IMR-90 (cell line): ENCODE data around the gene KIFC3. TPM values are rescaled to one million over a fixed set of nuclear protein-coding genes. Genes with fewer than 3 reads are reported as not detected.
A peak's percentile ranks its signal among the peaks of the same experiment; 100 is the strongest.

Experiments
- ATAC-seq: fragments of 200-7000 bp; cut with Tn5 transposase; 2 replicates; pipeline ENCODE4 v1.9.1; 2020; ENCODE audit warnings: low read depth, mild to moderate bottlenecking, moderate library complexity
- BruUV-seq: library from RNA; stranded (reverse); fragments of 400-500 nt; replicated peaks from 2 replicates; lab custom pipeline; 2021; lab: Mats Ljungman, UMichigan
- CTCF ChIA-PET: fragments of 300-600 bp; formaldehyde crosslinking; extraction: SDS; loops from one replicate; lab custom pipeline; 2021; ENCODE audit warnings: antibody characterized with exemption; lab: Yijun Ruan, JAX
- POLR2A ChIA-PET: fragments of 300-600 bp; sonication (Branson Sonifier 250); formaldehyde crosslinking; loops from one replicate; lab custom pipeline; 2022; ENCODE audit warnings: antibody characterized with exemption; ENCODE audit not compliant: unreplicated experiment; lab: Charles Lee
- DNase-seq: peaks from one replicate; pipeline ENCODE4 v3.0.0; 2013
- H2AFZ ChIP-seq: replicated peaks from 2 replicates; pipeline ENCODE3; 2013; ENCODE audit warnings: low read length, mild to moderate bottlenecking; ENCODE audit not compliant: poor library complexity
- H2AK5ac ChIP-seq: 2 replicates; pipeline ENCODE4 v1.6.1; 2013; ENCODE audit warnings: low read depth, low read length, inconsistent platforms
- H2AK9ac ChIP-seq: replicated peaks from 2 replicates; pipeline ENCODE3; 2013; ENCODE audit warnings: mild to moderate bottlenecking, low read depth, low read length, moderate library complexity; ENCODE audit not compliant: poor library complexity
- H2BK120ac ChIP-seq: 2 replicates; pipeline ENCODE4 v1.6.1; 2013; ENCODE audit warnings: low read depth, low read length, inconsistent platforms
- H2BK15ac ChIP-seq: 3 replicates; pipeline ENCODE4 v1.6.1; 2013; ENCODE audit warnings: low read depth, low read length, inconsistent platforms
- H2BK20ac ChIP-seq: 2 replicates; pipeline ENCODE4 v1.6.1; 2013; ENCODE audit warnings: low read depth, mild to moderate bottlenecking, inconsistent platforms, low read length, moderate library complexity
- H2BK5ac ChIP-seq: 2 replicates; pipeline ENCODE4 v1.6.1; 2013; ENCODE audit warnings: mild to moderate bottlenecking, low read depth, low read length, inconsistent platforms; ENCODE audit not compliant: poor library complexity, severe bottlenecking
- H3K14ac ChIP-seq: replicated peaks from 2 replicates; pipeline ENCODE4 v1.6.1; 2013; ENCODE audit warnings: low read depth, low read length, inconsistent platforms
- H3K18ac ChIP-seq: 2 replicates; pipeline ENCODE4 v1.6.1; 2013; ENCODE audit warnings: low read depth, low read length, control low read depth
- H3K23ac ChIP-seq: 2 replicates; pipeline ENCODE4 v1.6.1; 2013; ENCODE audit warnings: low read depth, low read length, inconsistent platforms
- H3K27ac ChIP-seq: 2 replicates; pipeline ENCODE4 v1.5.1; 2013; ENCODE audit warnings: mild to moderate bottlenecking, control low read depth, low read length; ENCODE audit not compliant: insufficient read depth
- H3K27me3 ChIP-seq: 2 replicates; pipeline ENCODE4 v1.6.1; 2013; ENCODE audit warnings: low read length; ENCODE audit not compliant: control insufficient read depth, insufficient read depth
- H3K36me3 ChIP-seq: 2 replicates; pipeline ENCODE4 v1.6.1; 2013; ENCODE audit warnings: low read length, mixed read lengths; ENCODE audit not compliant: control insufficient read depth, insufficient read depth
- H3K4ac ChIP-seq: 2 replicates; pipeline ENCODE4 v1.6.1; 2013; ENCODE audit warnings: low read depth, low read length, inconsistent platforms
- H3K4me1 ChIP-seq: 2 replicates; pipeline ENCODE4 v1.6.1; 2013; ENCODE audit warnings: low read length, mixed read lengths; ENCODE audit not compliant: control insufficient read depth, insufficient read depth
- H3K4me2 ChIP-seq: 2 replicates; pipeline ENCODE4 v1.6.1; 2013; ENCODE audit warnings: low read depth, mild to moderate bottlenecking, control low read depth, low read length, moderate library complexity
- H3K4me3 ChIP-seq: 2 replicates; pipeline ENCODE4 v1.5.1; 2013; ENCODE audit warnings: low read depth, mild to moderate bottlenecking, control low read depth, low read length, moderate library complexity; ENCODE audit not compliant: insufficient read depth
- H3K56ac ChIP-seq: 2 replicates; pipeline ENCODE4 v1.6.1; 2013; ENCODE audit warnings: low read length, inconsistent platforms; ENCODE audit not compliant: insufficient read depth; ENCODE audit errors: extremely low read depth
- H3K79me1 ChIP-seq, 2 experiments: 2 replicates each; pipeline ENCODE4 v1.6.1; 2013; ENCODE audit warnings: low read length in 2 of 2, inconsistent platforms in 1 of 2, low read depth in 1 of 2
- H3K9ac ChIP-seq: 2 replicates; pipeline ENCODE4 v1.6.1; 2013; ENCODE audit warnings: low read depth, low read length, control low read depth
- H3K9me1 ChIP-seq: 2 replicates; pipeline ENCODE4 v1.6.1; 2013; ENCODE audit warnings: low read length, inconsistent platforms; ENCODE audit not compliant: insufficient read depth
- H3K9me3 ChIP-seq: 2 replicates; pipeline ENCODE4 v1.6.1; 2013; ENCODE audit warnings: low read length; ENCODE audit not compliant: control insufficient read depth, insufficient read depth
- H4K20me1 ChIP-seq: 2 replicates; pipeline ENCODE4 v1.6.1; 2013; ENCODE audit warnings: low read length, inconsistent platforms; ENCODE audit not compliant: insufficient read depth
- H4K5ac ChIP-seq: 2 replicates; pipeline ENCODE4 v1.6.1; 2013; ENCODE audit warnings: mild to moderate bottlenecking, low read depth, low read length, control low read depth
- H4K8ac ChIP-seq, 2 experiments: 2 replicates each; pipeline ENCODE4 v1.6.1; 2013; ENCODE audit warnings: low read depth in 2 of 2, low read length in 2 of 2, control low read depth in 1 of 2, inconsistent platforms in 1 of 2
- H4K91ac ChIP-seq: 2 replicates; pipeline ENCODE4 v1.6.1; 2013; ENCODE audit warnings: low read depth, low read length, inconsistent platforms; ENCODE audit not compliant: insufficient read depth
- BHLHE40 ChIP-seq: fragments of 150-350 bp; IDR thresholded peaks from 2 replicates; pipeline ENCODE4 v1.6.1; 2016; ENCODE audit warnings: mild to moderate bottlenecking, low read depth, low read length
- CEBPB ChIP-seq: IDR thresholded peaks from 2 replicates; pipeline ENCODE4 v1.6.1; 2012; ENCODE audit warnings: low read depth, low read length, improper control_type of control experiment
- CHD1 ChIP-seq: IDR thresholded peaks from 2 replicates; pipeline ENCODE4 v1.6.1; 2012; ENCODE audit warnings: low read depth, low read length, improper control_type of control experiment
- FOS ChIP-seq: fragments of 150-350 bp; IDR thresholded peaks from 2 replicates; pipeline ENCODE4 v1.6.1; 2016; ENCODE audit warnings: low read depth, low read length
- MAFK ChIP-seq: IDR thresholded peaks from 2 replicates; pipeline ENCODE4 v1.6.1; 2012; ENCODE audit warnings: low read depth, low read length, improper control_type of control experiment
- MAZ ChIP-seq: IDR thresholded peaks from 2 replicates; pipeline ENCODE4 v1.6.1; 2012; ENCODE audit warnings: low read depth, mild to moderate bottlenecking, low read length, improper control_type of control experiment, moderate library complexity, borderline replicate concordance
- MXI1 ChIP-seq: IDR thresholded peaks from 2 replicates; pipeline ENCODE4 v1.6.1; 2012; ENCODE audit warnings: low read depth, mild to moderate bottlenecking, low read length, moderate library complexity, borderline replicate concordance
- NFE2L2 ChIP-seq: fragments of 150-350 bp; IDR thresholded peaks from 2 replicates; pipeline ENCODE4 v1.6.1; 2016; ENCODE audit warnings: low read depth, mild to moderate bottlenecking, low read length
- POLR2A ChIP-seq: IDR thresholded peaks from 2 replicates; pipeline ENCODE4 v1.6.1; 2012; ENCODE audit warnings: mild to moderate bottlenecking, low read depth, low read length
- RAD21 ChIP-seq: IDR thresholded peaks from 2 replicates; pipeline ENCODE4 v1.6.1; 2012; ENCODE audit warnings: low read length, improper control_type of control experiment
- RCOR1 ChIP-seq: IDR thresholded peaks from 2 replicates; pipeline ENCODE4 v1.6.1; 2012; ENCODE audit warnings: mild to moderate bottlenecking, low read length, improper control_type of control experiment; ENCODE audit not compliant: insufficient replicate concordance
- WGBS, 2 experiments: methylation state at CpG; one replicate each; pipeline versions ENCODE4 v1.1.5 to v1.1.7; 2013; ENCODE audit warnings: missing lambda C conversion rate in 2 of 2; ENCODE audit not compliant: insufficient read length in 1 of 2; ENCODE audit errors: extremely low coverage in 2 of 2; 5-methylcytosine and 5-hydroxymethylcytosine counted together
- dilution Hi-C: fragments of 300-500 bp; cut with HindIII; formaldehyde crosslinking; loops from one replicate; pipeline ENCODE4 v1.14.3; 2018; ENCODE audit warnings: low sequenced_read_pairs; ENCODE audit not compliant: unreplicated experiment
- in situ Hi-C: fragments of 300-500 bp; cut with MboI; formaldehyde crosslinking; loops from 3 replicates; pipeline ENCODE4 v1.14.3; 2019; ENCODE audit warnings: low sequenced_read_pairs, inconsistent platforms, mixed read lengths
- intact Hi-C: fragments of 100-400 bp; cut with micrococcal nuclease; formaldehyde crosslinking; loops from 2 replicates; pipeline ENCODE4 v1.10.0; 2022
- polyA plus RNA-seq, 3 experiments: library from polyadenylated mRNA; depleted of rRNA; stranded (reverse); fragments of >200 nt; gene quantifications; 2 replicates each; pipeline ENCODE4 v1.2.3, GENCODE V29; 2012; ENCODE audit warnings: low replicate concordance in 1 of 3
- total RNA-seq: library from RNA; depleted of rRNA; stranded (reverse); fragments of >200 nt; gene quantifications from 2 replicates; pipeline ENCODE4 v1.2.3, GENCODE V29; 2012
- TF ChIP-seq, protein P1 (sequence below): fragments of 150-350 bp; IDR thresholded peaks from 2 replicates; pipeline ENCODE4 v1.6.1; 2016; ENCODE audit warnings: low read depth, mild to moderate bottlenecking, low read length, moderate library complexity, borderline replicate concordance
- TF ChIP-seq, protein P2 (sequence below): fragments of 150-350 bp; IDR thresholded peaks from 2 replicates; pipeline ENCODE4 v1.6.1; 2017; ENCODE audit warnings: mild to moderate bottlenecking, antibody characterized with exemption, low read length, low read depth

KIFC3 gene
- total and polyA plus RNA-seq, 2 of the 4 experiments (the other 2 are of a cell fraction): 48.6 to 62.5 TPM

DNA sequence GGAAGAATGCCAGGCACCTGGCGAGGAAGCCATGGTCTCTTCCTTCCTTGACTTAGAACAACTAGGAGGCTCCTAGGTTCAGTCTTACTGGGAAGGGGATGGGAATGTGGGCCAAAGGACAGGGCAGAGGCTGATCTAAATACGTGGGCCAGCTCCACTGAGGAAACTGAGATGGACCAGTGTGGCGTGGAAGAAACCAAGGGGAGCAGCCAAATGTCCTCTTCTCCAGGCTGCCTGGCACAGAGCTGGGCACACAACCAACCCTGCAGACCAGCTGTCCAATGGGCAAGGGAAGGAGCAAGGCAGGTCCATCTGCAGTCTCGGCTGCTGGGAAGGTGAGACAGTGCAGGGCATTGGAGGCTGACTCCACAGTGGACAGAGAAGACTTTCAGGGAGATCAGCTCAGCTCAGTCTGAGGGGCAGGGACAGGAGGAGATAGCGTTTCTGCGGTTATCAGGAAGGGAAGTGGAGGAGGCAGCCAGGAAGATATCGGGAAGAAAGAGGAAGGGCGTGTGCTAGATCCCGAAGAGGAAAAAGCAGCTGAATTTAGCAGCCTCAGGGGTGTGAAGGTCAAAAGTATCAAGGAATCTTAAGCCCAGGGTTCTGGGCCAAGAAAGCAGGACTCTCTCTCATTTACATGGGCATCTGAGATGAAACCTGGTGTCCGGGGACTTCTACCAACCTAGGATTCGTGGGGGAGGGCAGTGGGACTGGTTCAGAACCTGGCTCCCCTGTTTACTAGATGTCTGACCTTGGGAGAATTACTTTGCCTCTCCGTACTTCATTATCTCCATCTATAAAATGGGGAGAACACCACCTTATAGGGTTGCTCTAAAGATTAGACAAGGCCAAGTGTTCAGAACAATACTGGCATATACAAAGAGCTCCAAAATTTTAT lies 1.8 kb downstream of the KIFC3 start:
- no peak overlapping the region; the same call in 1 of the 2 replicates for H3K4me3 ChIP-seq
- peaks cover 7 to 63% of the 10 kb centered on the region in 2 experiments for H3K79me1 ChIP-seq
- H2BK120ac ChIP-seq: peak overlapping the region; percentile 71
- peak overlapping the region; percentile 42 for H4K5ac ChIP-seq
- H3K14ac ChIP-seq: peak overlapping the region; percentile 94
- H2AK5ac ChIP-seq: peak overlapping the region; percentile 92
- peaks cover 29% of the 10 kb centered on the region for H3K4me1 ChIP-seq
- ChIA-PET POLR2A (no interaction called here), CTCF (interaction anchor here (0.6 to 1.6 kb wide), 4 partner anchors 13 to 63 kb away, joined by 3 to 7 read pairs (median 4); no protein-coding TSS in a partner anchor)
- H2BK20ac ChIP-seq: peak overlapping the region; percentile 66; the same call in 1 of the 2 replicates
- in situ Hi-C loops (no loop called here), dilution Hi-C loops (no loop called here), intact Hi-C loops (loop anchor here (1.0 to 5.0 kb wide), 3 partner anchors 63 to 200 kb away; partner anchors contain the start of genes USB1 and ZNF319)
- H3K18ac ChIP-seq: no peak overlapping the region
- peak overlapping the region; percentile 53 for H2AFZ ChIP-seq
- H4K91ac ChIP-seq: peak overlapping the region; percentile 96
- H3K4me2 ChIP-seq: peak overlapping the region; percentile 88
- H2BK5ac ChIP-seq: peak overlapping the region; percentile 4
- no peaks in the 10 kb centered on the region for H3K27me3 ChIP-seq
- peaks cover 31% of the 10 kb centered on the region for H3K9me1 ChIP-seq
- H3K23ac ChIP-seq: peak overlapping the region; percentile 85
- no peak for DNase-seq
- no TSS peak for BruUV-seq
- H2AK9ac ChIP-seq: peak overlapping the region; percentile 98
- no peaks in the 10 kb centered on the region for H3K9me3 ChIP-seq
- H4K20me1 ChIP-seq: peaks cover 33% of the 10 kb centered on the region
- peak overlapping the region; percentile 96 for H3K9ac ChIP-seq
- WGBS, 2 experiments: 72% methylated on average over 4 of the region's 12 CpGs; no CpG with 5 or more reads in 1 of the 2 experiments
- peak overlapping the region; percentile 94 for H3K4ac ChIP-seq
- peak overlapping the region; percentile 93 for H3K27ac ChIP-seq
- H4K8ac ChIP-seq: peak overlapping the region; percentile 50 to 85; a peak in 3 of 4 replicates
- no peak for ATAC-seq
- H2BK15ac ChIP-seq: peak overlapping the region; percentile 56; the same call in 2 of the 3 replicates
- peak overlapping the region; percentile 41; the same call in 1 of the 2 replicates for H3K56ac ChIP-seq
- H3K36me3 ChIP-seq: peaks cover 21% of the 10 kb centered on the region
- TF ChIP-seq RAD21 (no peak), RCOR1 (no peak), MAFK (no peak), NFE2L2 (no peak), FOS (no peak), MAZ (no peak), BHLHE40 (no peak), MXI1 (no peak), CEBPB (no peak), CHD1 (no peak), POLR2A (no peak)
- TF ChIP-seq, protein P1, sequence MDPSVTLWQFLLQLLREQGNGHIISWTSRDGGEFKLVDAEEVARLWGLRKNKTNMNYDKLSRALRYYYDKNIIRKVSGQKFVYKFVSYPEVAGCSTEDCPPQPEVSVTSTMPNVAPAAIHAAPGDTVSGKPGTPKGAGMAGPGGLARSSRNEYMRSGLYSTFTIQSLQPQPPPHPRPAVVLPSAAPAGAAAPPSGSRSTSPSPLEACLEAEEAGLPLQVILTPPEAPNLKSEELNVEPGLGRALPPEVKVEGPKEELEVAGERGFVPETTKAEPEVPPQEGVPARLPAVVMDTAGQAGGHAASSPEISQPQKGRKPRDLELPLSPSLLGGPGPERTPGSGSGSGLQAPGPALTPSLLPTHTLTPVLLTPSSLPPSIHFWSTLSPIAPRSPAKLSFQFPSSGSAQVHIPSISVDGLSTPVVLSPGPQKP: no peak
- TF ChIP-seq, protein P2, sequence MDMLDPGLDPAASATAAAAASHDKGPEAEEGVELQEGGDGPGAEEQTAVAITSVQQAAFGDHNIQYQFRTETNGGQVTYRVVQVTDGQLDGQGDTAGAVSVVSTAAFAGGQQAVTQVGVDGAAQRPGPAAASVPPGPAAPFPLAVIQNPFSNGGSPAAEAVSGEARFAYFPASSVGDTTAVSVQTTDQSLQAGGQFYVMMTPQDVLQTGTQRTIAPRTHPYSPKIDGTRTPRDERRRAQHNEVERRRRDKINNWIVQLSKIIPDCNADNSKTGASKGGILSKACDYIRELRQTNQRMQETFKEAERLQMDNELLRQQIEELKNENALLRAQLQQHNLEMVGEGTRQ: no peak
